A673 (cell line): ENCODE data around the gene CHAT.

Source experiments
- EZH2 ChIP-seq: fragments of 200-600 bp; sonication (generic); IDR thresholded peaks from 2 replicates; pipeline ENCODE4 v1.6.1; 2017; ENCODE audit warnings: borderline replicate concordance, low read depth, mild to moderate bottlenecking, mixed read lengths, antibody characterized with exemption, low read length; ENCODE audit not compliant: poor library complexity, severe bottlenecking
- TF ChIP-seq, protein P1 (sequence below): fragments of 300-800, 200-600 bp; sonication (generic); conservative IDR thresholded peaks from 2 replicates; pipeline ENCODE4 v1.5.1; 2017; ENCODE audit warnings: low read depth, mild to moderate bottlenecking, antibody characterized with exemption, low read length, moderate library complexity, mixed read lengths

DNA sequence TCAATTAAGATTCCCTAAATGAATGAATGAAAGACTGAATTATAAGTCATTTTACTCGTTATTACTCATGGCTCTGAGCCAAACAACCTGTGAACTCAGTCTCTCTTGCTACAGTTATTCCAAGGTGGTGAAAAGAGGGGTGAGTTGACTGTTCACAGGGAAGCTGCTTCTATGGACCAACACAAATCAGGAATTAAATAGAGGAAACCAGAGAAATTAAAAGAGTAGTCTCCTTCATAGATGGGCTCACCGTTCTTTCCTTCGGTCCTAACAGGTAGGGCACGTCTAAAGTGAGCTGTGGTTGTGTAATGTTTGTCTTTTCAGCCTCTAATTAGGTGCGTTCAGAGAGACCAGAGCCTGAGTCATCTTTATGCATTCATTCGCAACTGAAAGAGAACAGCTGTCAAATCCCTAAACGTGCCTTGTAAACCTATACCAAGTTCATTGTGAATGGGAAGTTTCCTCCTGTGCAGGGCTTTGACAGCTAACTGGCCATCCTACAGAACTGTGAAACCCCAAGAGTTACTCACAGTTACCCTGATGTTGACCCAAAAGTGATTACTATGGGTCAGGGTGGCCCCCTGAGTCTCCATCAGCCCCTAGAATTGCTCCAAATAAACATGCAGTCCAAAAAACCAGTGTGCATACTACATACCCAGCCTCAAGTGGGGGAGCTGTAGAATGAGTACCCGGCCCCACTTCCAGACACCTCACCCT is 47.5 kb downstream of the CHAT start:
- TF ChIP-seq, protein P1, sequence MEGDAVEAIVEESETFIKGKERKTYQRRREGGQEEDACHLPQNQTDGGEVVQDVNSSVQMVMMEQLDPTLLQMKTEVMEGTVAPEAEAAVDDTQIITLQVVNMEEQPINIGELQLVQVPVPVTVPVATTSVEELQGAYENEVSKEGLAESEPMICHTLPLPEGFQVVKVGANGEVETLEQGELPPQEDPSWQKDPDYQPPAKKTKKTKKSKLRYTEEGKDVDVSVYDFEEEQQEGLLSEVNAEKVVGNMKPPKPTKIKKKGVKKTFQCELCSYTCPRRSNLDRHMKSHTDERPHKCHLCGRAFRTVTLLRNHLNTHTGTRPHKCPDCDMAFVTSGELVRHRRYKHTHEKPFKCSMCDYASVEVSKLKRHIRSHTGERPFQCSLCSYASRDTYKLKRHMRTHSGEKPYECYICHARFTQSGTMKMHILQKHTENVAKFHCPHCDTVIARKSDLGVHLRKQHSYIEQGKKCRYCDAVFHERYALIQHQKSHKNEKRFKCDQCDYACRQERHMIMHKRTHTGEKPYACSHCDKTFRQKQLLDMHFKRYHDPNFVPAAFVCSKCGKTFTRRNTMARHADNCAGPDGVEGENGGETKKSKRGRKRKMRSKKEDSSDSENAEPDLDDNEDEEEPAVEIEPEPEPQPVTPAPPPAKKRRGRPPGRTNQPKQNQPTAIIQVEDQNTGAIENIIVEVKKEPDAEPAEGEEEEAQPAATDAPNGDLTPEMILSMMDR: no peak
- no peak for TF ChIP-seq EZH2
